NOMO-1 treated with dmso at 0.1 percent for 144 hours (cell line): ENCODE measurements around the gene UAP1.
"Not testable (repeated sequence)": the region's sequence is repeated elsewhere in the genome, so short reads cannot be mapped to it uniquely, and the experiment has no call there.

Experiments
- DNase-seq: peaks from one replicate; lab custom pipeline; 2025; ENCODE audit not compliant: unreplicated experiment; lab: John Stamatoyannopoulos, UW

Gene UAP1

GRCh38 chr1:162564762-162565218 is 3.3 kb downstream of the UAP1 start:
- no peak for DNase-seq

DNA sequence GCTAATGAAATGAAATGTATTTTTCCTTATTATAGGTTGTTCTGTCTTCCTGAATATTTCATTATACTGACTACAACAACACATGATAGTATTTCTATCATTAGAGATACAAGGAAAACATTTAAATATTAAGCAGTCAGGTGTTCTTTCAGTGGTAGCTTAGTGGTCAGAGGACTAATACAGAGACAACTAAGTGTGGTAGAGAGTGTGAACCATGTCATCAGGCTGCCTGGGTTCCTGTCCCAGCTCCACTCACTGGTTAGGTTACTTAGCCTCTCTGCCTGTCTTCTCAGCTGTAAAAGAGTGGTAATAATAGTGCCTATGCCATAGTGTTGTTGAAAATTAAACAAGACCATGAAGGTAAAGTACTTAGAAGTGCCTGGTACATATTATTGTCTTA is 3.9 kb downstream of the UAP1 start:
- DNase-seq, result no peak

- no peak for DNase-seq
Measured at GRCh38 chr1:162566870-162567269, 5.3 kb downstream of the UAP1 start.

DNA sequence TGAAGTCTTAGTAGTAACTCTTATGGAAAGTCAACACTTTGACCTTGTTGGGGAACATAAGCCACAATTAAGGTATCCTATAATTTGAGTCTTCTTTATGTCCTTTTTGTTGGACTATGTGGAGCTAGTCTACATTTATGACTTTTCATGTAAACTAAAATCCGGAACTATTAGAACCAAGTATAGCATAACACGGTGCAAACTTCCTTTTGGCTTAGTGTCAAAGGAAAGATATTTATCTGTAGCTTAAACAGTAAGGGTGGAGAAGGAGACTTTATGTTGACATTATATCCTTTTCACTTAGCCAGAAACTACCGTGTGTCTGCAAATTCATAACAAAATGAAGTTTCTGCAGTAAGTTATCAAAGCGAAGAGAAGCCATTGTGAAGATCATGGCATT is 7.3 kb downstream of the UAP1 start:
- DNase-seq, result no peak

DNA sequence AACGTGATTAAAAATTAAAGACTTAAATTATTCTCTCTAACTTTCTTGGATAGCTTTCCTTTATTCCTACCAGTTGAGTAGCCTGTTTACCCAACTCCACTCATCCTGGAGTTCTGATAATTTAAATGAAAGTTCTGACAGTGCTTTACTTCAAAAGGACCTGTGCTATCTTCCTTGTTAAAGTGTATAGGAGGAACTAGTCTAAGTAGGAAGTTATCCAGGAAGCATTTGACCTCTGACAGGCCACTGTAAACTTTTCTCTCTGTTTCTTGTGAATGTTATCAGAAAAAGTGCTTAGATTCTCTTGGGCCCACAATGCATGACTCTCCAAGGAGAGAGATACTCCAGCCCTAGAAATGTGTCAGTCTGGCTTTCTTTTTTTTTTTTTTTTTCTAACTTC is 9.2 kb downstream of the UAP1 start:
- no peak for DNase-seq

- DNase-seq, result not testable (repeated sequence)
Measured at GRCh38 chr1:162571121-162571520, 9.6 kb downstream of the UAP1 start.

DNA sequence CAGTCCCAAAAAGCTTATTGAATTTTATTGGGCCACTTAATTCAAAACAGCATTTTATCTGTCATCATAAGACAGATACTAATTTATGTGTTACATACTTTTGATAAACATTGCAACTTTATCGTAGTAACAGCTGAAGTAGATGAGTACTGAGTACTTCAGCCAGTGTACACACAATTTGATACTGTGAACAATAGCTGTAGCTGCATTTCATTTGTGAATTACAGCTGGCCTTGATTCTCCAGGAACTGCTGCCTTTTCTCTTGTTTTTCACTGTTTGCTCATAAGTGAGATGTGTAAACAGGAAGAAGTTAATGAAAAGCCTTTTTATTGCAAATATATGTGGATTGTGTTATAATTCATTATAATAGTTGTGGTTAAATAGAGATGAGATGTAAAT is 10.2 kb downstream of the UAP1 start:
- DNase-seq, result no peak

DNA sequence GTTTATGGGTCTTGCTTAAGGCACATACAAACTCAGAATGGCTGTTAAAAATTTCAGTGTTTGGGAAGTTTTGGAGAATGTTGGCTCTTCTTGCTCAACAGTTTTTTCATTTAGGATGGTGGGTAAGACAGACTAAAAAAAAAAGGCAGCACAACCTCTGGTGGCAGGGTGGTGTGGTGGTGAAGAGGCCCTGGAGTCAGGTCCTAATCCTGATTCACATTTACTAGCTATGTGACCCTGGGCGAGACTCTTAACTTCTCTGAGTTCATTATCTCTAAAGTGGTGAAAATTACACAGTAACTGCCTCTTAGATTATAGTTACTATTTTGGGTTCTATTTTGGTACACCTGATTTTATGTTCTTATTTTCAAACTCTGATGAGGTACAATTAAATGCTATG is 11.6 kb downstream of the UAP1 start:
- DNase-seq, result no peak

DNA sequence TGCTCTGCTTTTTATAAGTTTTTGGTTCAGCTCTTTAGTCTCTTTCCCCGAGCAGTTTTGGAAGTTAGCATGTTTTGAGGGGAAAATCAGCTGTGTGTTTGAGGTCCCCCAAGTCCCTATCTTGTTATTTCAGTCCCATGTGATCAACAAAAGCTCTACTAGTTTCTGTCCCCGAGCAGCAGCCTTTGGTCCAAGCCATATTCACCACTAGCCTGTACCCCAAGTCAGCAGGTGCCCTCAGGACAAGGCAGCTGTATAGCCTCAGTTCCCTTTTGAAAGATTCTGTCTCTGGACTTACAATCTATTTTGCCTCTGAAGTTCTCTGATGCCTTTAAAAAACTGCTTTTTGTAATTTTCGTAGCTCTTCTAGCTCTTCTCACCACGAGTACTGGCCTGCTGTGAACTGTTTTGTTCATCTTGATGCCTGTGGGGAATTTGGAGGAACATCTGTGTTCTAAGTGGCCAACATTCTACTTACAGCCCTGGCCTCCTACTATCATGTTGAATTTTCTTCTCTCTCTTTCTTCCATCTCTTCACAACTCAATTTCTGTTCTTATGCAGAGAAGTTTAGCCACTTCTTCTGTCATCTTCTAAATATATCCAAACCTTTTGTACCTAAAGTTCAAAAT is 16.7 kb downstream of the UAP1 start:
- DNase-seq, result no peak

DNA sequence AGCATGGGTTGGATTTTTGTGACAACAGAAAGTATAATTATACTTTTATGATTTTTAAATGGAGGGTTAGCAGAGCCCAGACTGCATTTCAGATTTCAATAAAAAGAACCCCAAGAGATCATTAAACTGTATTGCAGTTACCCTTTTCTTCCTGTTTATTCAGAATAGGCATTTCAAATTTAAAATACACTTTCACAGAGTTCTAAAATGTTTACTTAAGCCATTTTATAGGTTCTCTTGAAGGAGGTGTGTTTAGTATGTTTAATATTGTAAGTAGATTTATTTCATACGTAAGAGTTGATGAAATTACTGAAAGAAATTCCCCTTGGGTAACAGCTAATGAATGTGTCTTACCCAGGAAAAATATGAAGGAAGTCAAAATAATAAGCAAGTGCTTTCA is 17.4 kb downstream of the UAP1 start:
- DNase-seq, result no peak

- no peak for DNase-seq
Measured at GRCh38 chr1:162580308-162580707, 18.8 kb downstream of the UAP1 start.

DNA sequence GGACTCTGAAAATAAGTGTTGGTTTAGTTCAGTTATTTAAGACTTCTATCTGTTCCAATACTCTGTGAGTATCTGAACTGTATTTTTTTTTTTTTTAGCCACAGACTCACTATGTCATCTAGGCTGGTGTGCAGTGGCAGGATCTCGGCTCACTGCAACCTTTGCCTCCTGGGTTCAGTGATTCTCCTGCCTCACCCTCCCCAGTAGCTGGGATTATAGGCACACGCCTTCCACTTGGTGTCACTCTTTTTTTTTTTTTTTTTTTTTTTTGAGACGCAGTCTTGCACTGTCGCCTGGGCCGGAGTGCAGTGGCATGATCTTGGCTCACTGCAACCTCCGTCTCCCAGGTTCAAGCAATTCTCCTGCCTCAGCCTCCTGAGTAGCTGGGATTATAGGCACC is 21.4 kb downstream of the UAP1 start:
- not testable (repeated sequence) for DNase-seq

DNA sequence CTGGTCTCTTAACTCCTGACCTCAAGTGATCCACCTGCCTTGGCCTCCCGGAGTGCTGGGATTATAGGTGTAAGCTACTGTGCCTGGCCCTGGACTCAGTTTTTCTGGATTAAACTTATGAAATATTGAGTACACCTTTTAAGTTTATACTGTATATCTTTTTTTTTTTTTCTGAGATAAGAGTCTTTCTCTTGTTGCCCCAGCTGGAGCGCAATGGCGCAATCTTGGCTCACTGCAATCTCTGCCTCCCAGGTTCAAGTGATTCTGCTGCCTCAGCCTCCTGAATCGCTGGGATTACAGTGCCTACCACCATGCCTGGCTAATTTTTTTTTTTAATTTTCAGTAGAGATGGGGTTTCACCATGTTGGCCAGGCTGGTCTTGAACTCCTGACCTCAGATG is 23.6 kb downstream of the UAP1 start:
- not testable (repeated sequence) for DNase-seq

DNA sequence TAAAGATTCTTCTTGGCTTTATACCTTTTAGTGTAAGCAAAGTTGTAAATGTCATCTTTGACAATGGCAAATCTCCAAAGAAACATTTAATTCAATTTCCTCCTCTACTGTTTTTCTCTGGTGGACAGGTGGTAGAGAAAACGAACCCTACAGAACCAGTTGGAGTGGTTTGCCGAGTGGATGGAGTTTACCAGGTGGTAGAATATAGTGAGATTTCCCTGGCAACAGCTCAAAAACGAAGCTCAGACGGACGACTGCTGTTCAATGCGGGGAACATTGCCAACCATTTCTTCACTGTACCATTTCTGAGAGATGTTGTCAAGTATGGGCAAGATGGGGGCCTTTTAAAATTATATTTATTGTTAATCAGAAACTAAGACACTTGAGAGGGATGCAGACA is 25.8 kb downstream of the UAP1 start:
- no peak for DNase-seq

- DNase-seq, result no peak
Measured at GRCh38 chr1:162587761-162588260, 26.3 kb downstream of the UAP1 start.

GRCh38 chr1:162590101-162590500 is 28.6 kb downstream of the UAP1 start:
- DNase-seq, result no peak

- DNase-seq, result no peak
Measured at GRCh38 chr1:162590686-162591085, 29.2 kb downstream of the UAP1 start.

GRCh38 chr1:162596514-162597170 is 35.1 kb downstream of the UAP1 start:
- no peak for DNase-seq

- DNase-seq, result no peak
Measured at GRCh38 chr1:162599451-162599850, 37.9 kb downstream of the UAP1 start.

DNA sequence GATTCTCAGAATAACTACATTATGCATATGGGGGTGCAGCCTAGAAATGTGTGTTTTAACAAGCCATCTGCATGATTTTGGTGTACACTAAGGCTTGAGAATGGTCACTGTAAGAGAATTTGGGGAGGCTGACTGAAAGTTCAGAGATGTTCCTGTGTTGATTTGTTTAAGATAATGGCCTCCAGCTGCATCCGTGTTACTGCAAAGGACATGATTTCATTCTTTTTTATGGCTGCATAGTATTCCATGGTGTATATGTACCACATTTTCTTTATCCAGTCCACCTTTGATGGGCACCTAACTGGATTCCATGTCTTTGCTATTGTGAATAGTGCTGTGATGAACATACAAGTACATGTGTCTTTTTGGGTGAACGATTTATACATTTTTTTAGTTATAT is 41.6 kb downstream of the UAP1 start:
- DNase-seq, result not testable (repeated sequence)

DNA sequence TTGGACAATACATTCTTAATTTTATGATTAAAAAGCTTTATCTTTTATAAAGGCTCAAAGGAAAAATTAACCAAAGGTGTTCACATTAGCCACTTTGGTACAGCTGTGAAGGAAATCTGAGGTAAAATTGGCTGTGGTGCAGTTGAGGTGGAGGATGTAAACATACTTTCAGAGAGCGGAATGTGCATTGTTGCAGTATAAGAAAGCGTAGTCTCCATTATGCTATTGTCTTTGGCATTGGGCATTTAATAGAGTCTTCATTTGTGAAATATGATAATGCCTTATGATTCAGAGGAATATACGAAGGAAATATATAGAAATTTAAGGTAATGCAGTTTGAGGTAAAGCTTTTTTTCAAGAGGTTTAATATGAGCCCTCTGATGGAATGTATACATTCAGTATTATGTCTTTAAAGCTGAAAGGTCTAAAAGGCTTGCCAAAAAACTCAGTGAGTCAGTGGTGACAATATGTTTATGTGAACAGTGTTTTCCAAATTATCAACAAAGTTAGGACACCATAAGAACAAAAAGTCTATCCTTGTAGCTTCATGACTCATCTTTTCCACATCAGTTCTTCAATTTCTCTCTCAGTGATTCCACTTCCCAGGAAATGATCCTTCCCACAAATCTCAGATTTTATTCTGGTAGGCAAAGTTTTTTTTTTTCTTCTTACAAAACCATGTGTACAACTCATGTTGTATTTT is 43.9 kb downstream of the UAP1 start:
- DNase-seq, result no peak

DNA sequence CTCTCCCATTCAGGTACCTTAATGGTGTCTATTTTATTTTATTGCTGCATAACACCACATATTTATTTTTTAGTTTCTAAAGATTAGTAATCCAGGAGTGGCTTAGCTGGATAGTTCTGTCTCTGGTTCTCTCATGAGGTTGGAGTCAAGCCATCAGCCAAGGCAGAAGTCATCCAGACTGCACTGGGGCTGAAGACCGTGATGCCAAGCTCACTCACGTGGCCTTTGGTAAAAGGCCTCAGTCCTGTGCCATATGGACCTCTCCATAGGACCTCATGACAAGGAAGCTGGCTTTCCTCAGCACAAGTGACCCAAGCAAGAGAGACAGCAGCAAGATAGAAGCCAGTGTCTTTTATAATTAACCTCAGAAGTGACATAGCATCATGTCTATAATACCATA is 47.8 kb downstream of the UAP1 start:
- no peak for DNase-seq
